GM21447 (cell line): ENCODE data around the gene ZNF644.
A peak's percentile ranks its signal among the peaks of the same experiment; 100 is the strongest.
"Not testable (repeated sequence)": the region's sequence is repeated elsewhere in the genome, so short reads cannot be mapped to it uniquely, and the experiment has no call there.

Source experiments
- ATAC-seq: cut with Tn5 transposase; IDR thresholded peaks from one replicate; pipeline ENCODE4 v1.9.1; 2021; ENCODE audit not compliant: unreplicated experiment

Gene ZNF644

DNA sequence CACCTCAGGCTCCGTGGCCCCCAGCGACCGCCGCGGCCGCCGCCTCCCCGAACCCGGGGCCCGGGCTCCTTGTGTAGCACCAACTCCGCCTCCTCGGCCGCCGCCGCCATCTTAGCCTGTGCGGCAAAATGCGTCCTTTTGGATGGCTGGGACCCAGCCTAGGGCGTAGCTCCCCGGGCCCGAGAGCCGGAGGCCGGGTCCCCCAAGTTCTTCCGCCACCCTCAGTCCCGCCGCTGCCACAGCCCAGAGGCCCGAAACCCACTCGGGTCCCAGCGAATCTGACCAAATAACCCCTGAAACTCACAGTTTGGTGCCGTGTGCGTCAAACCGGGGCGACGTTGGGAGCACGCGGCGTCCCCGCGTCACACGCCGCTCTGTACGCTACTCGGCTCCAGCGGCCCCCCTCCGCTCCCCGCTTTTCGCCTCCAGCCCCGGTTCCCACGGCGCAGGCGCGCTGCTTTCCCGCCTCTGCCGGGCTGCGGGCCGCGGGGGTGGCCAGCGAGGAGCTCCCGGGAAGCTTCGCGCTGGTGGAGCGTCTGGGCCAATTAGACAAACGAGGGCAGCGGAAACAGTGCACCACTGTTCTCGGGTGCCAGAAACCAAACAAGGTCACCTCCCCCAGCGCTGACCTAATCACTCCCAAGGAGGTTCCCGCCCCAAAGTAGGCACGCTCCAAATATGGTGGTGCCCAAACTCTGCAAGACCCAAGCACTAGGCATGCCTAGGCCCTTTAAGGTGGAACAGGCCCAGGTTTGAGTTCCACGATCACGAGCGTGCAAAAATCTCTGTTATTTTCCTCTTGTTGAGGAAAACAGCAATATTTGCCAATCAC, at the start of gene ZNF644:
TSS of gene ZNF644 (minus strand) at position 350 of the 832 bp plus-strand sequence. CDS start 39,682 bp downstream, outside the sequence.
- peak; percentile 83 for ATAC-seq

- no peak for ATAC-seq
Measured at GRCh38 chr1:91070298-91070697, 48.5 kb upstream of the ZNF644 start.

DNA sequence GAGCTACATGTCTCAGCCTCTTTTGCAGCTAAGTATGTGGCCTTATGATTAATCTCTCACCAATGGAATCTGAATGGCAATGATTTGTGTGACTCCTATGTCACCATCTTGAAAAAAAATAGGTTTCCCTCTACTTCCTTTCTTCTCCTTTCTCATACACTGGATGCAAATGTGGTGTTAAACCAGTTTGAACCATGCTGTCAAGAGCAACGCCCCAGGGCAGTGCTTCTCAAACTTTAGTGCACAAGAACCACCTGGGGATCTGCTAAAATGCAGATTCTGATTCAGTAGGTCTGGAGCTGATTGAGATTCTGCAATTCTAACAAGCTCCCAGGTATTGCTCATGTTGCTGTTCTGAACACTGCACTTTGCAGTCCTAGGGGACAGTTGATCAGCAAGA, 44.7 kb upstream of the ZNF644 start:
- ATAC-seq = no peak

DNA sequence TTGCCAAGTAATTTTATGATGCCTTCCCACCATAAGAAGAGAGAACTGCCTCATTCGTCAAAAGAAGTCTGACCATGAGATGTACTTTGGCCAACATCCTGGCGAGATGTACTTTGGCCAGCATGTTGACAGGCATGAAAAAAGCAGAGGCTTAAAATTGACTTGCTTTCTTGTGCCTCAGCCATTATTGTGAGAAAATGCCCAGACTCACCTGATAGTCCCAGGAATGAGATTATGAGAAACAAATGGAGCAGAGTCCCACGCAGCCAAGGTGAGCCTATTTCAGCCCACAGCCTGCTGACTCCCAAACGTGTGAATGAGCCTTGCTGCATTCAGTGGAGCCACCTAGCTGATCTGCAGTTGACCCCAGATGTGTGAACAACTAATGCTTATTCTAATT, 43.5 kb upstream of the ZNF644 start:
- no peak for ATAC-seq

GRCh38 chr1:91063403-91063802, 41.6 kb upstream of the ZNF644 start:
- ATAC-seq = not testable (repeated sequence)

GRCh38 chr1:91059157-91059556, 37.3 kb upstream of the ZNF644 start:
- no peak for ATAC-seq

DNA sequence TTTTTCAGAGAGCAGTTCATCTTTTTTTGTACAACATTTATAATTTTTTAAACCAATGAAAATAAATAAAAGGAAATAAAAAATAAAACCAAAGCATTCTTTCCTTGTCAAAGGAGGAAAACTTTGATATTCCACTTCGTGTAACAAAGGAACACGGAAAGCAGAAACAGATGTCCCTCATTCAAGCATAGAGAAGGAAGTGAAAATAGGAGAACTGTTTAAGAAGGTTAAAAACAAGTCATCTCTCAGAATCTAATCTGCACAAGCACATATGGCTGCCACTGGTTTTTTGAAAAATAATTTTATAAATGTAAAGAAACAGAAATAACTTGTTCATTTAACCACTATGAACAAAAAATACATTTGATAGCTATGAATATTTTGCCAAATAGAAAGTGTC, 35.9 kb upstream of the ZNF644 start:
- ATAC-seq = no peak

- ATAC-seq = peak; percentile 80
Measured at GRCh38 chr1:91054780-91055481, 33.1 kb upstream of the ZNF644 start.

- no peak for ATAC-seq
Measured at GRCh38 chr1:91053630-91054029, 31.8 kb upstream of the ZNF644 start.

DNA sequence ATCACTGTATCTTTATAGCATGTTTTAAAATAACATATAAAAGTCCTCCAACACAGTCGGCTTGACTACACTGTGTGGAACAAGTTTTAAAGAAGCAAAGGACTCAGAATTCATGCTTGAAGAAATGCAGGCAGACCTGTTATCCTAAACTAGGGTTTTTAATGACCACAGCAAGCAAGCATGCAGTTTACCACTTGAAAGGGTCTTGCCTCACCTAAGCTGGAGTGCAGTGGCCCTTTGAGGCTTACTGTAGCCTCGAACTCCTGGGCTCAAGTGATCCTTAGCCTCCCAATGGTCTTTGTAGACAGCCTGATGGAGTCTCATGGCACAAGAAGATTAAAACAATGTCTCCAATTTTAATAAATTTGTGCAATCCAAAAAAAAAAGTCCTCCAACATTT, 27.7 kb upstream of the ZNF644 start:
- ATAC-seq = not testable (repeated sequence)

DNA sequence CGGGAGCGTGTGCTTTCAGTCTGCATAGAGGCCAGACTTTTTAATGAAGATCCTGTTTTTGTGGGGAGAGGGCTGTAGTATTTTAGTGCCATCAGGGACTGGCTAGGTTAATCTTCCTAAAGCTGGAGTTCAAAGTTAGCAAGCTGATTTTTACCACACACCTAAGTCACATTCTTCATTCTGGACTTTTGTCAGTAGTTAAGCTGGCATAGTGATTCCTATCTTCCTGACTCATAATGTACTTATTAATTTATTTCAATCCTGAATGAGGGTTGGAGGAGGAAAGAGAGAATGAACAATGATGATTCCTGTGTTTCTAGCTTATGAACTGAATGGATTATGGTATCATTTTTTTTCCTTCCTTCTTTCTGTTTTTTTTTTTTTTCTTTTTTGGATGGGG, 24.9 kb upstream of the ZNF644 start:
- ATAC-seq = no peak

- no peak for ATAC-seq
Measured at GRCh38 chr1:91045284-91045683, 23.4 kb upstream of the ZNF644 start.

GRCh38 chr1:91044776-91045175, 22.9 kb upstream of the ZNF644 start:
- not testable (repeated sequence) for ATAC-seq

DNA sequence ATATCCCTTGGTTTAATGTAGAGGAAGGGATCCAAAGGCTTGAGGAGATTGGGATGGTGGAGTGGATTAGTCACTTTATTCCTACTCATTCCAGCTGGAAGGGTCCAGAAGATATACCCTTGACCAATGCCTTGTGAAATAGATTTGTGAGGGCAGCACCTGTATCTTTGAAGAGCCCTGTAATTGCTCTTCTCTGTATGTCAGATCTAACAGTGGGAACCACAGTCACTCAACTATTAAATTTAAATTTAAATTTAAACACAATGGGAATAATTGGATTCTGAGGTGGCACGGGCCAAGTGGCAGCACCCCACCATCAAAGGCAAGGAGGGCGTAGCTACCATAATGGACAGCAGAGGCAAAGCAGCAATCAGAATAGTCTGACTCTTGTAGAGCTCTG, 20.5 kb upstream of the ZNF644 start:
- ATAC-seq = not testable (repeated sequence)

GRCh38 chr1:91038582-91038981, 16.7 kb upstream of the ZNF644 start:
- ATAC-seq = no peak

GRCh38 chr1:91036894-91037829, 15.3 kb upstream of the ZNF644 start:
- ATAC-seq = no peak

DNA sequence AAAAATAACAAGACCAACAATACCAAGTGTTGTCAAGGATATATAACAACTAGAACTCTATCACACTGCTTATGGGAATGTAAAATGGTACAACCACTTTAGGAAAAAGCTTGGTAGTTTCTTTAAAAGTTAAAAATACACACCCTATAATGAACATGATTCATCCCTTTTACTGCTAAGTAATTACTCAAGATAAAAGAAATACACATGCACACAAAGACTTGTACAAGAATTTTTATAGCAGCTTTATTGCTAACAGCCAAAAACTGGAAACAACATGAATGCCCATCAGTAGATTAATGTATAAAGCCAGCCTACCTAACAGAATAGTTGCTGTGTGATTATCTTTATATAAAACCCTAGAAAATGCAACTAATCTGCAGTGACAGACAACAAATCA, 10.5 kb upstream of the ZNF644 start:
- no peak for ATAC-seq

- ATAC-seq = no peak
Measured at GRCh38 chr1:91031081-91031480, 9.2 kb upstream of the ZNF644 start.

GRCh38 chr1:91026777-91027176, 4.9 kb upstream of the ZNF644 start:
- no peak for ATAC-seq

- no peak for ATAC-seq
Measured at GRCh38 chr1:91026320-91026719, 4.5 kb upstream of the ZNF644 start.

DNA sequence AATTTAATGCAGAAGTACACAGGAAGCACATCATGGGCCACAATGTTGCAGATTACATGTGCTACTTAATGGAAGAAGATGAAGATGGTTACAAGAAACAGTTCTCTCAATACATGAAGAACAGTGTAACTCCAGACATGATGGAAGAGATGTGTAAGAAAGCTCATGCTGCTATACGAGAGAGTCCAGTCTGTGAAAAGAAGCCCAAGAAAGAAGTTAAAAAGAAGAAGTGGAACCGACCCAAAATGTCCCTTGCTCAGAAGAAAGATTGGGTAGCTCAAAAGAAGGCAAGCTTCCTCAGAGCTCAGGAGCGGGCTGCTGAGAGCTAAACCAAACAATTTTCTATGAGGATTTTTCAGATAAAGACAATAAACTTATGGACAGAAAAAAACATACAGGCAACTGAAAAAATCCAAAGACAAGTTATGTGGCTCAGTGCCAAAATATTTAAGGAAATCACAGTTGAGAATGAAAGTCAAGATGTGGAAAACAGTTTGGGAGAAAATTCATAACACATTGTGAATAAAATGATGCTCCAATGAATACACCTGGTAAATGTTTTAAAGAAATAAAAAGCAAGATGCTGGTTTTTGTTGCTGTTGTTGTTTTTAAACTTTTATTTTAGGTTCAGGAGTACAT, 2.8 kb upstream of the ZNF644 start:
- no peak for ATAC-seq
